Midbrain (tissue), 1 donor: Measurements from ENCODE around the gene ZC2HC1B.
"Not testable (repeated sequence)": the region's sequence is repeated elsewhere in the genome, so short reads cannot be mapped to it uniquely, and the experiment has no call there.

ENCODE experiments used
- DNase-seq: peaks from one replicate; lab custom pipeline; 2025; lab: John Stamatoyannopoulos, UW

ZC2HC1B gene, protein sequence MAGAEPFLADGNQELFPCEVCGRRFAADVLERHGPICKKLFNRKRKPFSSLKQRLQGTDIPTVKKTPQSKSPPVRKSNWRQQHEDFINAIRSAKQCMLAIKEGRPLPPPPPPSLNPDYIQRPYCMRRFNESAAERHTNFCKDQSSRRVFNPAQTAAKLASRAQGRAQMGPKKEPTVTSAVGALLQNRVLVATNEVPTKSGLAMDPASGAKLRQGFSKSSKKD

DNA sequence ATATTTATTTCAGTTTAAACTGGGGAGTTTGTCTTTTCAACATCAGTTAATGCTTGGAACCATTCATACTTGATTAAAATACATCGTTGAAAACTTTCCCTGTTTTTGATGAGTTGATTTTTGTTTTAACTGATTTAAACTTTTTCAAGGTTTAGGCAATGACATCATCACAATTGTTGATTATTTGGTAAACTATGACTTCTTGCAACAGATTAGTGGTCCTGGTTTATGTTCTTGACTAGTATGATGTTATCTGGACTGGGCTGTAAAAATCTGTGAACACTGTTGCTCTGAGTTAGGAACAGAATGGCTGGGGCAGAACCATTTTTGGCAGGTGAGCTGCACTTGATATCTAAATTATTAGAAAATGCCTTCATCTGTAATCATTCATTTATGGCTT, at the start of gene ZC2HC1B:
Gene ZC2HC1B, plus strand, starts transcription at position 241 of the 400 bp plus-strand sequence. Its CDS starts 66 bp downstream, at position 307.
- DNase-seq = no peak

DNA sequence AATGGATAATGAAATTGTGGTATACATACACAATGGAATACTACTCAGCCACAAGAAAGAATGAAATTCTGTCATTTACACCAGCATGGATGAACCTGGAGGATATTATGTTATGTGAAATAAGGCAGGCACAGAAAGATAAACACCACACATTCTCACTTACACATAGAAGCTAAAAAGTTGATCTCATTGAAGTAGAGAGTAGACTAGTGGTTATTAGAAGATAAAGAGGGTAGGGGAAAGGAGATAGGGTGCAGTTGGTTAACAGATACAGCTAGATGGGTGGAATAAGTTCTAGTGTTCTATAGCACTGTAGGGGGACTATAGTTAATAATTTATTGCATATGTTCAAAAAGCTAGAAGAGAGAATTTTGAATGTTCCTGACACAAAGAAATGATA, 46.7 kb upstream of the ZC2HC1B start:
- no peak for DNase-seq

DNA sequence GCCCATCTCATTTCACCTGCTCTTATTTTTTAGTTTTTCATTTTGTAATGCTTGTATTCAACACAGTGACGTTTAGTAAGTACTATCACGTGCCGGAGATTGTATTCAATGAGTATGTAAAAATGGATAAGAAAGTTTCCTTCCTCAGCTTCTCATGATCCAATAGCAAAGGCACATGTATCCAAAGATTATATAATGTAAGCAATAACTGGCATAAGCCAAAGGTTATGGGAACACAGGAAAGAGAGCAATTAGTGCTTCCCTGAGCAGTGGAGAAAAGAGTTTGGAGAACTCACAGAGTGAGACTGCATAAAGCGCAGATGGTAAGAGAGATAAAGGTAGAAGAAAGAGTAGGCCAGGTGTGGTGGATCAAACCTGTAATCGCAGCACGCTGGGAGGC, 42.9 kb upstream of the ZC2HC1B start:
- no peak for DNase-seq

- no peak for DNase-seq
Observed at GRCh38 chr6:143822584-143823024, 41.7 kb upstream of the ZC2HC1B start.

DNA sequence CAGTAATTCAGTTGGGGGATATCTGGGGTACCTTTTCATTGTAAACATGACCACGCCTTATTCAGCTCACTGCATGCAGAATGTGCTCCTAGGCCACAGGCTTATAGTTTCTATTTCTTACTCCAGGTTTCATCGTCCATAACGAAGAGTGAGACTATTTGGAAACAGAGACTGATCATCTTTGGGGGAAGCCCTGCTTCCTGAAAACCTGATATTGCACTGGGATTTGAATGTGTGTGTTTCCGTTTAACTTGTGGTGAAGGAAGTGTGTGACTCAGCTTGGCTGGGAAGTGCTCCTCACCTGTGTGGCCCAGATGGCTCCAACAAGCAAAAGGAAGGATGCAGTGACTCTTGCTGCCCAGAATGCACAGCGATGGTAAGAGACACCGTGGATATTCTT, 40.7 kb upstream of the ZC2HC1B start:
- no peak for DNase-seq

- no peak for DNase-seq
Observed at GRCh38 chr6:143828572-143828971, 35.7 kb upstream of the ZC2HC1B start.

DNA sequence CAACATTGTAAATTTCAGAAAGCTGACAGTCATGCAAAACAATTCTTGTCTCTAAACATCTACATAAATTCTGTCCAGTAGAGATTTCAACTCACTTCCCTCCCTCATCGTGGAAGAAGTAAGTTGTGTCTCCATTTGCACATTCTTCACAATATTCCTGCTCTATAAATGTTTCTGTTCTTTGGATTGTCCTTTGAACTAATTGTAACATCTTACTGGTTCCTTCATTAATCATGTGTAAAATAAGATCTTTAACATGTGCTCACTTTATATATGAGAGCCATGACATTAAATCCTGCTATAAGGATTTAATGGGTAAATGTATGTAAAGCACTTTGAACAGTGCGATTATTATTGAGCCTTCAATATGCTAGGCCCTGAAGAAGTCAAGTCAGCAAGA, 28.1 kb upstream of the ZC2HC1B start:
- DNase-seq = no peak

DNA sequence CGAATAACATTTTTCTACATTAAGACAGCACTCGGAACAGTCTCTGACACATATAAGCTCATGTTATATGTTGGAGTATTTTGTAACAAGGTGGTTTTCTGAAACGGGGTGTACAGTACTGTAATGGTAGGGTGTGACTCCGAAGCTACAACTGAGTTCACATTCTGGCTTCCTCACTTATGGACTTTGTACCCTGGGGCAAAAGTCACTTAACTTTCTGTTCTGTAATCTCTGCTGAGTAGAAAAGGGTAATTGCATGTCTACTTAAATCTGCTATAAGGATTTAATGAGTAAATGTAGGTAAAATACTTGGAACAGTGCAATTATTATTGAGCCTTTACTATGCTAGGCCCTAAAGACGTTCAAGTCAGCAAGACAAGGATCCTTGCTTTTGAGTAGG, 25.9 kb upstream of the ZC2HC1B start:
- DNase-seq = no peak

- DNase-seq = no peak
Observed at GRCh38 chr6:143839196-143839595, 25.1 kb upstream of the ZC2HC1B start.

DNA sequence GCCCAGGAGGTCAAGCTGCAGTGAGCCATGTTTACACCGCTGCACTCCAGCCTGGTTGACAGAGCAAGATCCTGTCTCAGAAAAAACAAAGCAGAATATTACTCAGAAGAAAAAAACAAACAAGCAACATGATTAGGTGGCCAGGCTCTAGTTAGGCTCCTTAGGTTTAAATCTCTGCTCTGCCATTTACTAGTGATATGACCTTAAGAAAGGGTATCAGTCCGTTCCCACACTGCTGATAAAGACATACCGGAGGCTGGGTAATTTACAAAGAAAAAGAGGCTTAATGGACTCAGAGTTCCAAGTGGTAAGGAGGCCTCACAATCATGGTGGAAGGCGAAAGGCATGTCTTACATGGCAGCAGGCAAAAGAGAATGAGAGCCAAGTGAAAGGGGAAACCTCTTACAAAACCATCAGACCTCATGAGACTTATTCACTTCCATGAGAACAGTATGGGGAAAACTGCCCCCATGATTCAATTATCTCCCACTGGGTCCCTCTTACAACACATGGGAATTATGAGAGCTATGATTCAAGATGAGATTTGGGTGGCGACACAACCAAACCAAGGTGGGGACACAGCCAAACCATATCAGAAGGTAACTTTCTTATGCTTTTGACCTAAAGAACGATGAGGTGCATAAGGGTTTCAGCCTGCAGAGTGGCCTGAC, 23.5 kb upstream of the ZC2HC1B start:
- DNase-seq = no peak

DNA sequence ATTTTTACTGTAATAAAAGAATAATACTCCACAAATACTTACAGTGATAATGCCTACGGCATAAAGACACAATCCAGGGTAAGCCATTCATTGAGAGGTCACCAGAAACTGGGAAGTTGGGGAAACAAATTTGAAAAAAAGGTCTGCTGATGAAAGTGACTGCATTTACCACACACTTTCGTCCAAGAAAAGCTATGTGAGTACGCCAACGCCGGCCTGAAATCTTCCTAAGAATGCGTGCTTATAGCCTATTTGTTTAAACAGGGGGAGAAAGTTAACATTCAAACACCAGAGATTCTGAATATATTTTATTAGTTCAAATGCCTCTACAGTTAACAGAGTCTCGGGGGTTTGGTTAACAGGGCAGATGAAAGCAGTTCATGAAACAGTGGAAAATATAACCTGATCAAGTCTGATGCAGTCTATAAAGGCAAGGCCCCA, 21.8 kb upstream of the ZC2HC1B start:
- DNase-seq = peak; percentile 56

DNA sequence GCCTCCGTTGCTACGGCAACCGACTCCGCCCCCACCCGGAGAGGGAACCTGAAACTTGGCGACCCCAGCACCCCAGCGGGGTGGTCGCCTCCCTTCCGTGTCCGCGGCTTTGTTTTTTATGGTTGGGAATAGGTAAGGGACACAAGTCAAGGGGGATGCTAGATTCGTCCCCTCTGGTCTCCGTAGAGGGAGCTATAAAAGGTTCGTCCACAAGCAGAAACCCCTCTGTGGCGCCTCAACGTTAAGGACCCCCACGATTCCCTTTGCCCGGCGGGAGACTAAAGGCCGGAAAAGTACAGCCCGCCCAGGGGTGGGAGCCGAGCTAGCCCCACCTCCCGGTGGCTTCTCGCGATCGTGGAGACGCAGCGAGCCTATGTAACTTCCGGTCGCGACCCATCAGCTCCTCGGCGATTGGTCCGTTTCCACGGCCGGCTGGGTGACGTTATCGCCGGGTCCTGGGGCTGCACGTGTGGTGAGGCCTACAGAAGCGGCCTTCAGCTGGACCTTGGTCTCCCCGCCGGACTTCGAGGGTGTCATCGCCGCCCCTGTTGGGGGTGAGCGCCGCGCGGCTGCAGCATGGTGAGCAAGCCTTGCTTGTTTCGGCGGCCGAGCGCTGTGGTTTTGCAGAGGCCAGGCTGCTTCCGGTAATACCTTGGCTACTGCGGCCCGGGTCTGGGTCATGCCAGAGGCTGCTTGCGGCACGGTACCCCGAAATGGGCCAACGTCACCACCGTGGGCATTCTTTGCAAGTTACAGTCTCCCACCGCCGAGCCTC, 21.2 kb upstream of the ZC2HC1B start, which contains the start of gene LTV1:
Gene LTV1, plus strand, starts transcription at position 437 of the 775 bp plus-strand sequence. Its CDS starts 140 bp downstream, at position 577.
- peak; percentile 97 for DNase-seq

- peak; percentile 36 for DNase-seq
Observed at GRCh38 chr6:143843677-143843999, 20.6 kb upstream of the ZC2HC1B start.

GRCh38 chr6:143844006-143844405, 20.3 kb upstream of the ZC2HC1B start:
- no peak for DNase-seq

- no peak for DNase-seq
Observed at GRCh38 chr6:143845033-143845432, 19.2 kb upstream of the ZC2HC1B start.

DNA sequence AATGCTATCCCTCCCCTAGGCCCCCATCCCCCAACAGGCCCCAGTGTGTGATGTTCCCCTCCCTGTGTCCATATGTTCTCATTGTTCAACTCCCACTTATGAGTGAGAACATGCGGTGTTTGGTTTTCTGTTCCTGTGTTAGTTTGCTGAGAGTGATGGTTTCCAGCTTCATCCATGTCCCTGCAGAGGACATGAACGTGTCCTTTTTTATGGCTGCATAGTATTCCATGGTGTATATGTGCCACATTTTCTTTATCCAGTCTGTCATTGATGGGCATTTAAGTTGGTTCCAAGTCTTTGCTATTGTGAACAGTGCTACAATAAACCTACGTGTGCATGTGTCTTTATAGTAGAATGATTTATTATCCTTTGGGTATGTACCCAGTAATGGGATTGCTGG, 12.6 kb upstream of the ZC2HC1B start:
- DNase-seq = not testable (repeated sequence)

DNA sequence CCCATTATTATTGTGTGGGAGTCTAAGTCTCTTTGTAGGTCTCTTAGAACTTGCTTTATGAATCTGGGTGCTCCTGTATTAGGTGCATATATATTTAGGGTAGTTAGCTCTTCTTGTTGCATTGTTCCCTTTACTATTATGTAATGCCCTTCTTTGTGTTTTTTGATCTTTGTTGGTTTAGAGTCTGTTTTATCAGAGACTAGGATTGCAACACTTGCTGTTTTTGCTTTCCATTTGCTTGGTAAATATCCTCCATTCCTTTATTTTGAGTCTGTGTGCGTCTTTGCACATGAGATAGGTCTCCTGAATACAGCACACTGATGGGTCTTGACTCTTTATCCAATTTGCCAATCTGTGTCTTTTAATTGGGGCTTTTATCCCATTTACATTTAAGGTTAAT, 9.2 kb upstream of the ZC2HC1B start:
- not testable (repeated sequence) for DNase-seq

GRCh38 chr6:143856762-143857161, 7.5 kb upstream of the ZC2HC1B start:
- DNase-seq = not testable (repeated sequence)

DNA sequence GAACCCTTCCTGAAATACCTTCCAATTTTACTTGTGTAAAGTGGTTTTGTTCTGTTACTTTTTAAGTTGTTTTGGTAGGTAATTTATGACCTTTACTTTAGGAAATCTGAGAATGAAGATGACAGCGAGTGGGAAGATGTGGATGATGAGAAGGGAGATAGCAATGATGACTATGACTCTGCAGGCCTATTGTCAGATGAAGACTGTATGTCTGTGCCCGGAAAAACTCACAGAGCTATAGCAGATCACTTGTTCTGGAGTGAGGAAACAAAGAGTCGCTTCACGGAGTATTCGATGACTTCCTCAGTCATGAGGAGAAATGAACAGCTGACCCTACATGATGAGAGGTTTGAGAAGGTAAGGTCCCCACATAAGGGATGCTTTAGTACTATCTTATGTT, 6.6 kb upstream of the ZC2HC1B start:
- no peak for DNase-seq

- DNase-seq = no peak
Observed at GRCh38 chr6:143859891-143860660, 4.2 kb upstream of the ZC2HC1B start.

DNA sequence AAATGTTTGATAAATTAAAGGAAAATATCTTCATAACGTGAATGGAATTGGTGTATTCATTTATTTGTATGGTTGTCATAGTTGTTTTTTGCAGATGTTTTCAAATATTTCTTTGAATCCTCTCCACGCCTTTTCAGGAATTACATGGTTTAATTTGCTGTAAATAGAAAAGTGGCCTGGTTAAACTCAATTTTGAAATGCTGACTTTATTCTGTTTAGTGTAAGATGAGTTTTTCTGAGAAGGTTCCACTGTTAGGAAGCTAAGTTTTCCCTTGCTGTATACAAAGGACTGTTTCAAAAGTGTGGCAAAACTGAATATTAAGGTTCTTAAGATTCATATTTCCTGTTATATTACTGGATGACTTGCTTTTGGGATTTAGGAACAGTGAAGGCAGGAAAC, 503 bp upstream of the ZC2HC1B start:
- DNase-seq = no peak

DNA sequence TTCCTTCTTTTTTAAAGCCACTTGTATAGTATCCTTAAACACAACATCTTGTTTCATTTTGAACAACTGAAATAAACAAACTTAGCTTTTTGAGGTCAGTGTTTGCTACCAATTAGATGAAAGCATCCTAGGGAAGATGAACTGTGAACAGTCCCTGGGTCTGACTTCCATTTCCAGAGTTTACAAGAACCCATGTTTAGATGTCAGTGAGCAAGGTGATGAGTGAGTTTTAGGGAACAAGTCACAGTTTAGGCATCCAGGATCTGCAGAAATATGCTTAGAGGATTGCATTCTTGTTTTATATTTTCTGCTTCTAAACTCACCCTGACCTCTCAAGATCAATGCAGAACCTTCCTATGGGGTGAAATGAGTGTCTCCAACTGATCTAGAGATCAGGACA, 3.0 kb downstream of the ZC2HC1B start:
- no peak for DNase-seq
